HG03521 (cell line): ENCODE data around the gene EPDR1.
"Not testable (repeated sequence)": the region's sequence is repeated elsewhere in the genome, so short reads cannot be mapped to it uniquely, and the experiment has no call there.

ENCODE experiments used
- ATAC-seq: cut with Tn5 transposase; IDR thresholded peaks from one replicate; pipeline ENCODE4 v1.9.1; 2021; ENCODE audit warnings: mild to moderate bottlenecking, moderate library complexity; ENCODE audit not compliant: unreplicated experiment

EPDR1 gene

GRCh38 chr7:37927773-37928444, 7.5 kb downstream of the EPDR1 start:
- ATAC-seq: no peak

- ATAC-seq: no peak
These were observed 8.4 kb downstream of the EPDR1 start for GRCh38 chr7:37928878-37929277.

GRCh38 chr7:37930226-37930948, 9.9 kb downstream of the EPDR1 start:
- no peak for ATAC-seq

GRCh38 chr7:37932543-37932942, 12.1 kb downstream of the EPDR1 start:
- no peak for ATAC-seq

GRCh38 chr7:37933018-37933566, 12.7 kb downstream of the EPDR1 start:
- ATAC-seq: no peak

GRCh38 chr7:37942934-37943610, 22.6 kb downstream of the EPDR1 start:
- no peak for ATAC-seq

GRCh38 chr7:37943905-37944736, 23.7 kb downstream of the EPDR1 start:
- no peak for ATAC-seq

- ATAC-seq: no peak
These were observed 24.3 kb downstream of the EPDR1 start for GRCh38 chr7:37944737-37945054.

- no peak for ATAC-seq
These were observed 24.9 kb downstream of the EPDR1 start for GRCh38 chr7:37945336-37945735.

- no peak for ATAC-seq
These were observed 26.9 kb downstream of the EPDR1 start for GRCh38 chr7:37947138-37947940.

- ATAC-seq: no peak
These were observed 27.4 kb downstream of the EPDR1 start for GRCh38 chr7:37947941-37948210.

GRCh38 chr7:37952240-37952639, 31.8 kb downstream of the EPDR1 start:
- ATAC-seq: no peak

- ATAC-seq: not testable (repeated sequence)
These were observed 33.8 kb downstream of the EPDR1 start for GRCh38 chr7:37954217-37954616.

GRCh38 chr7:37956791-37957190, 36.4 kb downstream of the EPDR1 start:
- no peak for ATAC-seq

GRCh38 chr7:37957221-37957970, 37.0 kb downstream of the EPDR1 start:
- no peak for ATAC-seq

GRCh38 chr7:37960483-37960882, 40.0 kb downstream of the EPDR1 start:
- no peak for ATAC-seq

- ATAC-seq: no peak
These were observed 40.8 kb downstream of the EPDR1 start for GRCh38 chr7:37961251-37961650.

GRCh38 chr7:37964196-37964595, 43.8 kb downstream of the EPDR1 start:
- ATAC-seq: no peak

GRCh38 chr7:37970211-37970610, 49.8 kb downstream of the EPDR1 start:
- no peak for ATAC-seq

- ATAC-seq: no peak
These were observed 51.1 kb downstream of the EPDR1 start for GRCh38 chr7:37971491-37971890.
